ENCODE data around the gene ITGA8. TPM values are rescaled to one million over a fixed set of nuclear protein-coding genes. Genes with fewer than 3 reads are reported as not detected.

Gene ITGA8
- total RNA-seq, 4 donors from 2014 or later, result 1.6 to 8.2 (median 4.2) TPM

- intact Hi-C loops (cut with DNase I; ENCODE audit: low total_unique reads), result no loop called here
- TF ChIP-seq, protein P1, sequence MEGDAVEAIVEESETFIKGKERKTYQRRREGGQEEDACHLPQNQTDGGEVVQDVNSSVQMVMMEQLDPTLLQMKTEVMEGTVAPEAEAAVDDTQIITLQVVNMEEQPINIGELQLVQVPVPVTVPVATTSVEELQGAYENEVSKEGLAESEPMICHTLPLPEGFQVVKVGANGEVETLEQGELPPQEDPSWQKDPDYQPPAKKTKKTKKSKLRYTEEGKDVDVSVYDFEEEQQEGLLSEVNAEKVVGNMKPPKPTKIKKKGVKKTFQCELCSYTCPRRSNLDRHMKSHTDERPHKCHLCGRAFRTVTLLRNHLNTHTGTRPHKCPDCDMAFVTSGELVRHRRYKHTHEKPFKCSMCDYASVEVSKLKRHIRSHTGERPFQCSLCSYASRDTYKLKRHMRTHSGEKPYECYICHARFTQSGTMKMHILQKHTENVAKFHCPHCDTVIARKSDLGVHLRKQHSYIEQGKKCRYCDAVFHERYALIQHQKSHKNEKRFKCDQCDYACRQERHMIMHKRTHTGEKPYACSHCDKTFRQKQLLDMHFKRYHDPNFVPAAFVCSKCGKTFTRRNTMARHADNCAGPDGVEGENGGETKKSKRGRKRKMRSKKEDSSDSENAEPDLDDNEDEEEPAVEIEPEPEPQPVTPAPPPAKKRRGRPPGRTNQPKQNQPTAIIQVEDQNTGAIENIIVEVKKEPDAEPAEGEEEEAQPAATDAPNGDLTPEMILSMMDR (IDR thresholded peaks at IDR 0.05), result no peak
- no peak for TF ChIP-seq POLR2A (IDR thresholded peaks at IDR 0.05)
These were observed 19.7 kb upstream of the ITGA8 start for GRCh38 chr10:15739254-15739970.

DNA sequence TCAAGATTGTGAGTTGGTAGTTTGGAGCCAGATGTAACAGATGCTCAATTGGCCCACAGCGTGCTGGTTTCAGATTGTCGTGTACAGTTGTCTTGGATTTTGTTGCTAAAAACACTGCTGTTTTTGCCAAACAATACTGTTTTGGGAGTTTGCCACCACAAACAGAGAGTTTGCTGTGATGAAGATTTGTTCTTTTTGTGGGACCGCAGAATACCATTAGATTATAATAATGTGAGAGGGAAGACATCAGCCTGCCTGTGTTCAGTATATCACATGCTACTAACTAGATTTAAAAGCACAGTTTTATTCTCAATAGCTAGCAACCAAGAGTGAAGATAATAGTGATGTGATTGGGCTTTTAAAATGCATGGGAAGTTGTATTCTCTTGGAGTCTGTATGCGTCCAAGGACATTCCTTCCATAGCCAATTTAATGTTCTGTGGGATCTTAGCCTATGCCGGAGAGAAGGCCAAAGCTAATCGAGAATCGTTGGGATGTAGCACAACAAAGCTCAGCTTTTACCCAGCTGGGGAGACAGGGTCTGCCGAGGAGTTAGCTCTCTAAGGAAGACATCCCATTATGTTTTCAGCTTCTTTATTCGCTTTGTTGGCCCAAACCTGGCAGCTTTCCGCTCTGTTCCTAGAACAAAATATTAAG, 18.7 kb upstream of the ITGA8 start:
- no peak for TF ChIP-seq POLR2A (IDR thresholded peaks at IDR 0.05)
- TF ChIP-seq, protein P1 (IDR thresholded peaks at IDR 0.05), result no peak
- intact Hi-C loops (cut with DNase I; ENCODE audit: low total_unique reads), result no loop called here
- H3K4me3 ChIP-seq (ENCODE audit: low read depth, poor library complexity, severe bottlenecking), result no peak overlapping the region
- DNase-seq (ENCODE audit: low spot score in 2 of 2), result peak in 1 of 2 donors; percentile 35
- 62 to 63% methylated on average over 10 of the region's 10 CpGs for WGBS, 2 donors

More at GRCh38 chr10:15739254-15739970, 19.7 kb upstream of the ITGA8 start:
- WGBS, 2 donors, result 53 to 59% methylated on average over 9 of the region's 9 CpGs
- H3K4me3 ChIP-seq (ENCODE audit: low read depth, poor library complexity, severe bottlenecking), result no peak overlapping the region
- DNase-seq (ENCODE audit: low spot score in 2 of 2), result no peak

- WGBS, 2 donors, result 61 to 71% methylated on average over 5 of the region's 5 CpGs
- TF ChIP-seq, protein P1 (IDR thresholded peaks at IDR 0.05), result no peak
- no peak for TF ChIP-seq POLR2A (IDR thresholded peaks at IDR 0.05)
- intact Hi-C loops (cut with DNase I; ENCODE audit: low total_unique reads), result no loop called here
- no peak overlapping the region for H3K4me3 ChIP-seq (ENCODE audit: low read depth, poor library complexity, severe bottlenecking)
- no peak for DNase-seq (ENCODE audit: low spot score in 2 of 2)
These were observed 17.9 kb upstream of the ITGA8 start for GRCh38 chr10:15737656-15738055.

DNA sequence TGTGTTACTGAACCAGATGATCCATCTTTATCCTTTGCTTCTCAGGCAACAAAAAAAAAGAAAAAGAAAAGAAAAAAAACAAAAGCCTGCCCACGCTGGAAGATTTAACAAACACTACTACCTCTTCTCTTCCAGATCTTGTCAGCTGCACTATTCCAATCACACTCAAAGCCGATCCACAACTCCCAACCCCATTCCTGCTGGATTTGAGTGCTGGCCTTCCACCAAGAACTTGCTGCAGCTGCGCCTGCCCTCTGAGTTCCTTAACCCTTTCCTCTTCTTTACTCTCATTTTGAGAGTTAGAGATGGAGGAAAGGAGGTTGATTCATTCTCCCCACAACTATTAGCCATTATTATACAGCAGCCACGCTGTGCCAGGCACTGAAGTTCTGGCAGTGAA, 16.0 kb upstream of the ITGA8 start:
- no peak overlapping the region for H3K4me3 ChIP-seq (ENCODE audit: low read depth, poor library complexity, severe bottlenecking)
- TF ChIP-seq, protein P1 (IDR thresholded peaks at IDR 0.05), result no peak
- TF ChIP-seq POLR2A (IDR thresholded peaks at IDR 0.05), result no peak
- WGBS, 2 donors, result 28 to 34% methylated on average over 4 of the region's 4 CpGs
- DNase-seq (ENCODE audit: low spot score in 2 of 2), result no peak
- intact Hi-C loops (cut with DNase I; ENCODE audit: low total_unique reads), result no loop called here

DNA sequence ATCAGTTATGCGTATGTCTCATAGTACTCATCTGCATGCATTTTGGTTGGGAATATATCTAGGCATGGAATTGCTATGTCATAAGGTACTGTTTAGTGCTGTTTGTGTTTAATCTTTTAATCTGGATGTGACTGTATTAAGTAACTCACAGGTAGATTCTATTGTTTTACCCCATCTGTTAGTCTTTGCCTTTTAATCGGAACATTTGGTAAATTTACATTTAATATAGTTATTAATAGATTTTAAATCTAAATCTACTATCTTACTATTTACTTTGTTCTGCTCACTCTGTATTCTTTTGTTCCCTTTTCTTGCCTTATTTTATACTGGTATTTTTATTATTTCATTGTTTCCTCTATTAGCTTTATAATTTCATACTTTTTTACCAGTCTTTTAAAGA, 10.6 kb upstream of the ITGA8 start:
- 94 to 95% methylated on average over 2 of the region's 2 CpGs for WGBS, 2 donors
- no peak for DNase-seq (ENCODE audit: low spot score in 2 of 2)
- TF ChIP-seq, protein P1 (IDR thresholded peaks at IDR 0.05), result no peak
- no peak overlapping the region for H3K4me3 ChIP-seq (ENCODE audit: low read depth, poor library complexity, severe bottlenecking)
- intact Hi-C loops (cut with DNase I; ENCODE audit: low total_unique reads), result no loop called here
